Measurements from ENCODE around the gene TRIM61. TPM values are rescaled to one million over a fixed set of nuclear protein-coding genes. Genes with fewer than 3 reads are reported as not detected.

Gene TRIM61
- polyA plus RNA-seq, 1 of the 3 experiments (the other 2 are of a cell fraction) = not detected

DNA sequence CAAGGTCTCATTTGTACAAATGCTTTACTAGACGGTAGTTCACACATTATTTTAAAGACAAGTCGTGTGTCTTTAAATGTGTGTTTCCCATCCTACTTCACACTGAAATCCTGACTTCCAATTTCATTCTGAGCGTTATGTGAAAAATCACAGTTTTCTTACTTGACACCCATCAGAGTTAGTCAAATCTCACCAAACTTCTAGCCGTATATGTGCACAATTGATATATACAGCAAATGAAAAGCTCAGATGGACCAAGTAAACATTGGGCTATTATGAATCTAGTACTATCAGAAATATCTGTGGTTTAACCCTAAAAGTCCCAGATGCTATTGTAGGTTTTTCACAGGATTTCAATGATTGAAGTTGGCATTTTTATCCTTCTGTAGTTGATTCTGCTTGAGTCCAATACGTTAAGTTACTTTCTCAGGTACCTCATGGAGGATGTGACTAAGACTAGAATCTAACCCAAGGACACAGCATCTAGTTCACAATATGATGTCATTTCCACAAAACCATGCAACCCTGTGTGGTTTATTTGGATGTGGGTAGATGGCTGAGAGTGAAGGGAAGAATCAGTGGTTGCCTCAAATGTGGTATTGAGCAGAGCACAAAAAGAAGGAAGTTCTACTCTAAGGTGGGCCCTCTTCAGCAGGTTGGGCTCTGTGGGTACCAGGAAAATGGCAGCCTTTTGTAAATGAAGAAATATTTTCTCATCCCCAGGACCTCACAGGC lies 32.2 kb upstream of the TRIM61 start:
- no peak overlapping the region for H3K27ac ChIP-seq (ENCODE audit: low read depth in 2 of 2, low read length in 1 of 2)
- H3K27me3 ChIP-seq (ENCODE audit: insufficient read depth) = peaks cover 29% of the 10 kb centered on the region
- H3K4me2 ChIP-seq = no peak overlapping the region
- ChIA-PET POLR2A (no interaction called here), CTCF (no interaction called here)
- no peaks in the 10 kb centered on the region for H3K36me3 ChIP-seq (replicated peaks in 1 of 2; ENCODE audit: control insufficient read depth in 1 of 2, insufficient read depth in 2 of 2, low read length in 1 of 2)
- DNase-seq = no peak
- no peaks in the 10 kb centered on the region for H3K9me3 ChIP-seq
- no peaks in the 10 kb centered on the region for H3K79me2 ChIP-seq (ENCODE audit: insufficient read depth)
- H3K4me1 ChIP-seq (ENCODE audit: control insufficient read depth in 1 of 2, insufficient read depth in 2 of 2, low read depth in 1 of 2, low read length in 1 of 2) = no peaks in the 10 kb centered on the region
- H4K20me1 ChIP-seq (ENCODE audit: insufficient read depth) = no peaks in the 10 kb centered on the region
- no peak overlapping the region for H3K9ac ChIP-seq
- TF ChIP-seq NRF1 (IDR thresholded peaks at IDR 0.05; ENCODE audit: low read depth, low read length) (no peak), MXI1 (IDR thresholded peaks at IDR 0.05; ENCODE audit: low read depth, low read length) (no peak), ELF1 (IDR thresholded peaks at IDR 0.05) (no peak), TEAD4 (IDR thresholded peaks at IDR 0.05; ENCODE audit: borderline replicate concordance, insufficient read depth) (no peak)
- TF ChIP-seq, protein P1, sequence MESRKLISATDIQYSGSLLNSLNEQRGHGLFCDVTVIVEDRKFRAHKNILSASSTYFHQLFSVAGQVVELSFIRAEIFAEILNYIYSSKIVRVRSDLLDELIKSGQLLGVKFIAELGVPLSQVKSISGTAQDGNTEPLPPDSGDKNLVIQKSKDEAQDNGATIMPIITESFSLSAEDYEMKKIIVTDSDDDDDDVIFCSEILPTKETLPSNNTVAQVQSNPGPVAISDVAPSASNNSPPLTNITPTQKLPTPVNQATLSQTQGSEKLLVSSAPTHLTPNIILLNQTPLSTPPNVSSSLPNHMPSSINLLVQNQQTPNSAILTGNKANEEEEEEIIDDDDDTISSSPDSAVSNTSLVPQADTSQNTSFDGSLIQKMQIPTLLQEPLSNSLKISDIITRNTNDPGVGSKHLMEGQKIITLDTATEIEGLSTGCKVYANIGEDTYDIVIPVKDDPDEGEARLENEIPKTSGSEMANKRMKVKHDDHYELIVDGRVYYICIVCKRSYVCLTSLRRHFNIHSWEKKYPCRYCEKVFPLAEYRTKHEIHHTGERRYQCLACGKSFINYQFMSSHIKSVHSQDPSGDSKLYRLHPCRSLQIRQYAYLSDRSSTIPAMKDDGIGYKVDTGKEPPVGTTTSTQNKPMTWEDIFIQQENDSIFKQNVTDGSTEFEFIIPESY (IDR thresholded peaks at IDR 0.05; ENCODE audit: borderline replicate concordance, low read depth) = no peak
- TF ChIP-seq, protein P2, sequence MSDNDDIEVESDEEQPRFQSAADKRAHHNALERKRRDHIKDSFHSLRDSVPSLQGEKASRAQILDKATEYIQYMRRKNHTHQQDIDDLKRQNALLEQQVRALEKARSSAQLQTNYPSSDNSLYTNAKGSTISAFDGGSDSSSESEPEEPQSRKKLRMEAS (IDR thresholded peaks at IDR 0.05; ENCODE audit: low read depth) = no peak
- TF ChIP-seq, protein P3, sequence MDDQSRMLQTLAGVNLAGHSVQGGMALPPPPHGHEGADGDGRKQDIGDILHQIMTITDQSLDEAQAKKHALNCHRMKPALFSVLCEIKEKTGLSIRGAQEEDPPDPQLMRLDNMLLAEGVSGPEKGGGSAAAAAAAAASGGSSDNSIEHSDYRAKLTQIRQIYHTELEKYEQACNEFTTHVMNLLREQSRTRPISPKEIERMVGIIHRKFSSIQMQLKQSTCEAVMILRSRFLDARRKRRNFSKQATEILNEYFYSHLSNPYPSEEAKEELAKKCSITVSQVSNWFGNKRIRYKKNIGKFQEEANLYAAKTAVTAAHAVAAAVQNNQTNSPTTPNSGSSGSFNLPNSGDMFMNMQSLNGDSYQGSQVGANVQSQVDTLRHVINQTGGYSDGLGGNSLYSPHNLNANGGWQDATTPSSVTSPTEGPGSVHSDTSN (IDR thresholded peaks at IDR 0.05) = no peak
- TF ChIP-seq, protein P4, sequence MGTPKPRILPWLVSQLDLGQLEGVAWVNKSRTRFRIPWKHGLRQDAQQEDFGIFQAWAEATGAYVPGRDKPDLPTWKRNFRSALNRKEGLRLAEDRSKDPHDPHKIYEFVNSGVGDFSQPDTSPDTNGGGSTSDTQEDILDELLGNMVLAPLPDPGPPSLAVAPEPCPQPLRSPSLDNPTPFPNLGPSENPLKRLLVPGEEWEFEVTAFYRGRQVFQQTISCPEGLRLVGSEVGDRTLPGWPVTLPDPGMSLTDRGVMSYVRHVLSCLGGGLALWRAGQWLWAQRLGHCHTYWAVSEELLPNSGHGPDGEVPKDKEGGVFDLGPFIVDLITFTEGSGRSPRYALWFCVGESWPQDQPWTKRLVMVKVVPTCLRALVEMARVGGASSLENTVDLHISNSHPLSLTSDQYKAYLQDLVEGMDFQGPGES (IDR thresholded peaks at IDR 0.05; ENCODE audit: low read depth, low read length) = no peak
- no peaks in the 10 kb centered on the region for H3K9me2 ChIP-seq
- no peak overlapping the region for H3K4me3 ChIP-seq (ENCODE audit: low read depth in 2 of 2, low read length in 1 of 2)
- H3F3A ChIP-seq (replicated peaks; ENCODE audit: insufficient read depth) = no peaks in the 10 kb centered on the region
- 4% methylated on average over 5 of the region's 5 CpGs for WGBS (ENCODE audit: low lambda C conversion rate)
- H2AFZ ChIP-seq (ENCODE audit: low read depth) = no peak overlapping the region

DNA sequence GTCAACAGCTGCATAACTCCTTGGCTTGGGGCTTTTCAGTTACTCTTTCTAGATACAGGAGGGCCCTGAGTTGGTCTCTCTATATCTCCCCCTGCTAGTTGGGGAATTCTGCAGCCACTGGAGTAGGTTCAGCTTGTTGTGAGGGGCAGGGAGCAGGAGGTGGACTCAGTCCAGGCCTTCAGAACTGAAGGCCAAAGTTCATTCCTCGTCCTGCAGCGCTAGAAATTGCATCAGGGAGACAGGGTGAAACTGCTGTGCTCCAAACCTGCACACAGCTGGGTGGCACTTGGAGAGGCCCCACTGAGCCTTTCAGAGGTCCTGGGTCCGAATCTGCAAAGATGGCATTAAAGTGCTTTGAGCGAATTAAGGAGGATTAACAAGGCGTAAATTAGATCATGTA lies 29.4 kb upstream of the TRIM61 start:
- 38% methylated on average over 5 of the region's 5 CpGs for WGBS (ENCODE audit: low lambda C conversion rate)
- TF ChIP-seq NRF1 (IDR thresholded peaks at IDR 0.05; ENCODE audit: low read depth, low read length) (no peak), MXI1 (IDR thresholded peaks at IDR 0.05; ENCODE audit: low read depth, low read length) (no peak), FOXJ3 (CRISPR knock-in tag; IDR thresholded peaks at IDR 0.05) (no peak), NFIC (IDR thresholded peaks at IDR 0.05; ENCODE audit: borderline replicate concordance) (no peak), MEF2A (IDR thresholded peaks at IDR 0.05; ENCODE audit: borderline replicate concordance, low read depth) (no peak), FOSL2 (IDR thresholded peaks at IDR 0.05; ENCODE audit: borderline replicate concordance, low read depth) (no peak), TCF12 (IDR thresholded peaks at IDR 0.05) (no peak)
- TF ChIP-seq, protein P5, sequence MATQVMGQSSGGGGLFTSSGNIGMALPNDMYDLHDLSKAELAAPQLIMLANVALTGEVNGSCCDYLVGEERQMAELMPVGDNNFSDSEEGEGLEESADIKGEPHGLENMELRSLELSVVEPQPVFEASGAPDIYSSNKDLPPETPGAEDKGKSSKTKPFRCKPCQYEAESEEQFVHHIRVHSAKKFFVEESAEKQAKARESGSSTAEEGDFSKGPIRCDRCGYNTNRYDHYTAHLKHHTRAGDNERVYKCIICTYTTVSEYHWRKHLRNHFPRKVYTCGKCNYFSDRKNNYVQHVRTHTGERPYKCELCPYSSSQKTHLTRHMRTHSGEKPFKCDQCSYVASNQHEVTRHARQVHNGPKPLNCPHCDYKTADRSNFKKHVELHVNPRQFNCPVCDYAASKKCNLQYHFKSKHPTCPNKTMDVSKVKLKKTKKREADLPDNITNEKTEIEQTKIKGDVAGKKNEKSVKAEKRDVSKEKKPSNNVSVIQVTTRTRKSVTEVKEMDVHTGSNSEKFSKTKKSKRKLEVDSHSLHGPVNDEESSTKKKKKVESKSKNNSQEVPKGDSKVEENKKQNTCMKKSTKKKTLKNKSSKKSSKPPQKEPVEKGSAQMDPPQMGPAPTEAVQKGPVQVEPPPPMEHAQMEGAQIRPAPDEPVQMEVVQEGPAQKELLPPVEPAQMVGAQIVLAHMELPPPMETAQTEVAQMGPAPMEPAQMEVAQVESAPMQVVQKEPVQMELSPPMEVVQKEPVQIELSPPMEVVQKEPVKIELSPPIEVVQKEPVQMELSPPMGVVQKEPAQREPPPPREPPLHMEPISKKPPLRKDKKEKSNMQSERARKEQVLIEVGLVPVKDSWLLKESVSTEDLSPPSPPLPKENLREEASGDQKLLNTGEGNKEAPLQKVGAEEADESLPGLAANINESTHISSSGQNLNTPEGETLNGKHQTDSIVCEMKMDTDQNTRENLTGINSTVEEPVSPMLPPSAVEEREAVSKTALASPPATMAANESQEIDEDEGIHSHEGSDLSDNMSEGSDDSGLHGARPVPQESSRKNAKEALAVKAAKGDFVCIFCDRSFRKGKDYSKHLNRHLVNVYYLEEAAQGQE (IDR thresholded peaks at IDR 0.05; ENCODE audit: low read depth, low read length) = no peak
- TF ChIP-seq, protein P1 (IDR thresholded peaks at IDR 0.05; ENCODE audit: borderline replicate concordance, low read depth) = no peak
- TF ChIP-seq, protein P3 (IDR thresholded peaks at IDR 0.05) = no peak

More for the DNA sequence above, 29.4 kb upstream of the TRIM61 start:
- no peaks in the 10 kb centered on the region for H3K36me3 ChIP-seq (replicated peaks in 1 of 2; ENCODE audit: control insufficient read depth in 1 of 2, insufficient read depth in 2 of 2, low read length in 1 of 2)
- H3K9ac ChIP-seq = no peak overlapping the region
- no peak overlapping the region for H3K4me2 ChIP-seq
- no peaks in the 10 kb centered on the region for H3K79me2 ChIP-seq (ENCODE audit: insufficient read depth)
- H3K27ac ChIP-seq (ENCODE audit: low read depth in 2 of 2, low read length in 1 of 2) = no peak overlapping the region
- H3K4me3 ChIP-seq (ENCODE audit: low read depth in 2 of 2, low read length in 1 of 2) = no peak overlapping the region
- no peak overlapping the region for H2AFZ ChIP-seq (ENCODE audit: low read depth)
- H3K9me3 ChIP-seq = no peaks in the 10 kb centered on the region
- ChIA-PET CTCF (no interaction called here), POLR2A (no interaction called here)
- no peaks in the 10 kb centered on the region for H3K4me1 ChIP-seq (ENCODE audit: control insufficient read depth in 1 of 2, insufficient read depth in 2 of 2, low read depth in 1 of 2, low read length in 1 of 2)
- H3K9me2 ChIP-seq = no peaks in the 10 kb centered on the region
- H3K27me3 ChIP-seq (ENCODE audit: insufficient read depth) = peaks cover 29% of the 10 kb centered on the region
- H3F3A ChIP-seq (replicated peaks; ENCODE audit: insufficient read depth) = no peaks in the 10 kb centered on the region
- H4K20me1 ChIP-seq (ENCODE audit: insufficient read depth) = no peaks in the 10 kb centered on the region
- no peak for DNase-seq

Measured in SK-N-SH (cell line).